ENCODE results near the gene PCDH15.
"Not testable (repeated sequence)": the region's sequence is repeated elsewhere in the genome, so short reads cannot be mapped to it uniquely, and the experiment has no call there.

PCDH15 gene

DNA sequence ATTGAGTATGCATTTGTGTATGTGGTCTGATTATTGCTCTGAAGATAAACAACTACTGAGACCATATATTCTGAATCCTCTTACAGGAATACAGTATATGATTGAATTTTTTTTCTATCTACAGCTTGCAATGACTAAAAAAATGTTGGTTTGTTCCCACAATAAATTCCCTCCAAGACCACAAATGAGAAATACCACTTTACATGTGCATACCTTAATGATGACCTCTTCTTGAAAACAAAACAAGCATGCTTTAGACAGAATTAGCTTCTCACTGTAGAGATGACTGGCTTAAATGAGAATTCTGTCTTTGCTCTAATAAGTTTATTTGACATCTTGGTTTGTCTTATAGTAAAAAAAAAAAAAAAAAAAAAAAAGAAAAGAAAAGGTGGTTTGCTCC lies 241.5 kb downstream of the PCDH15 start:
- TF ChIP-seq, protein P1, sequence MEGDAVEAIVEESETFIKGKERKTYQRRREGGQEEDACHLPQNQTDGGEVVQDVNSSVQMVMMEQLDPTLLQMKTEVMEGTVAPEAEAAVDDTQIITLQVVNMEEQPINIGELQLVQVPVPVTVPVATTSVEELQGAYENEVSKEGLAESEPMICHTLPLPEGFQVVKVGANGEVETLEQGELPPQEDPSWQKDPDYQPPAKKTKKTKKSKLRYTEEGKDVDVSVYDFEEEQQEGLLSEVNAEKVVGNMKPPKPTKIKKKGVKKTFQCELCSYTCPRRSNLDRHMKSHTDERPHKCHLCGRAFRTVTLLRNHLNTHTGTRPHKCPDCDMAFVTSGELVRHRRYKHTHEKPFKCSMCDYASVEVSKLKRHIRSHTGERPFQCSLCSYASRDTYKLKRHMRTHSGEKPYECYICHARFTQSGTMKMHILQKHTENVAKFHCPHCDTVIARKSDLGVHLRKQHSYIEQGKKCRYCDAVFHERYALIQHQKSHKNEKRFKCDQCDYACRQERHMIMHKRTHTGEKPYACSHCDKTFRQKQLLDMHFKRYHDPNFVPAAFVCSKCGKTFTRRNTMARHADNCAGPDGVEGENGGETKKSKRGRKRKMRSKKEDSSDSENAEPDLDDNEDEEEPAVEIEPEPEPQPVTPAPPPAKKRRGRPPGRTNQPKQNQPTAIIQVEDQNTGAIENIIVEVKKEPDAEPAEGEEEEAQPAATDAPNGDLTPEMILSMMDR (IDR thresholded peaks at IDR 0.05; ENCODE audit: insufficient read depth, low read length, poor library complexity, severe bottlenecking): no peak
- Histone ChIP-seq H3K36me3 (ENCODE audit: control insufficient read depth, insufficient read depth, low read length) (no peaks in the 10 kb centered on the region), H3K27me3 (replicated peaks; ENCODE audit: control insufficient read depth, insufficient read depth, low read length) (no peaks in the 10 kb centered on the region), H3K4me3 (replicated peaks; ENCODE audit: low read depth, low read length) (no peak overlapping the region)
- no peak for DNase-seq (ENCODE audit: extremely low read depth, insufficient read length)

DNA sequence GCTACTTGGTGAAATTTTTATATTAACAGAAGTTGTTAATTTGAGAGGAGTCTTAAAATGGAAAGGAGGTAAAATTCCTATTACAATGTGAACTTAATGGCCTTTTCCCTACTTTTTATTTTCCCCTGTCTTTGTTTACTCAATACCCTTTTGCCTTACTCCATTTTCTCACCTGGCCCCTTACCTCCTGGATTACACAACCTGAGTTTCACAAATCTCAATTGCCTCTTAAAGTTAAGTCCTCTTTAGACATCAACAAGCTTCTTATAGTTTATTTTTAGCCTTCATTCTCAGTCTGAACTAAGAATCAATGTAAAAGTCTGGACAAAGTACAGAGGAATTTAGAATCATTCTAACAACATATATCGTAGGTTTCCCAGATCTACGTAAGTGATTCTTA lies 247.0 kb downstream of the PCDH15 start:
- TF ChIP-seq, protein P1 (IDR thresholded peaks at IDR 0.05; ENCODE audit: insufficient read depth, low read length, poor library complexity, severe bottlenecking): no peak
- no peaks in the 10 kb centered on the region for H3K27me3 ChIP-seq (replicated peaks; ENCODE audit: control insufficient read depth, insufficient read depth, low read length)
- H3K4me3 ChIP-seq (replicated peaks; ENCODE audit: low read depth, low read length): no peak overlapping the region
- no peaks in the 10 kb centered on the region for H3K36me3 ChIP-seq (ENCODE audit: control insufficient read depth, insufficient read depth, low read length)
- DNase-seq (ENCODE audit: extremely low read depth, insufficient read length): no peak

DNA sequence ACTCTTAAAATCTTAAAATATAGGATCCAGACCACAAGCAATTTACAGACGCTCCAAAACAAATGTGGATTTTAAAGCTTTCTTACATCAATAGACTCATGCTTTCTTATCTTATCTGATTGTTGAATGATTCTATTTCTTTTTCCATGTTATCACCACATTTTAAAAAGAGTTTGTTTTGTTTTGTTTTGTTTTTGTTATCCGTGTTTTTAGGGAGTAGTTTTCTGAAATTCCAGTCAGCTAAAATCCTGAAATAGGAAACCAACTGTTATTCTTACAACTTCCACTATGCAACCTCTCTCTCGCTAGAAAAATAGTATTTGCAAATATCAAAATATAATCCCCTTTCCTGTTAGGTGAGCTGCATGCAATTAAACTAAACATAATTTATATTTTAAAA lies 251.0 kb downstream of the PCDH15 start:
- DNase-seq (ENCODE audit: extremely low read depth, insufficient read length): no peak
- H3K36me3 ChIP-seq (ENCODE audit: control insufficient read depth, insufficient read depth, low read length): no peaks in the 10 kb centered on the region
- H3K4me3 ChIP-seq (replicated peaks; ENCODE audit: low read depth, low read length): no peak overlapping the region
- no peaks in the 10 kb centered on the region for H3K27me3 ChIP-seq (replicated peaks; ENCODE audit: control insufficient read depth, insufficient read depth, low read length)
- TF ChIP-seq, protein P1 (IDR thresholded peaks at IDR 0.05; ENCODE audit: insufficient read depth, low read length, poor library complexity, severe bottlenecking): no peak

DNA sequence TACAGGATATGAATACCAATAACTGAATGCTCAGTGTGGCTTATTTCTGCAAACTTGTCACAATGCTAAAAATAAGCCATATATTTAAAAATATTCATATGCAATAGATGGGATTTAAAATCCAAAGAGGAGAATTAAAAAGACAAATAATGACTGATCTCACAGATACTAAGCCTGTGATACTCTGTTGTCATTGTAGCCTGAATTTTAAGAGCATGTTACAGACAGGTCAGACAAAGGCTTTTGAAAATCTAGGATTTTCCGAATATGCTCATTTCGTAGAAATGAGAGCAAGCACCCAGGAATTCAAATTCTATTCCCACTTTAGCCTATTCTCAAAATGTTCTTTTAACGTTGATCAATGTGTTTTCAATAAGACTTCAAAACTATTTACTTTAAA lies 269.7 kb downstream of the PCDH15 start:
- Histone ChIP-seq H3K4me3 (replicated peaks; ENCODE audit: low read depth, low read length) (no peak overlapping the region), H3K27me3 (replicated peaks; ENCODE audit: control insufficient read depth, insufficient read depth, low read length) (no peaks in the 10 kb centered on the region), H3K36me3 (ENCODE audit: control insufficient read depth, insufficient read depth, low read length) (no peaks in the 10 kb centered on the region)
- no peak for DNase-seq (ENCODE audit: extremely low read depth, insufficient read length)
- TF ChIP-seq, protein P1 (IDR thresholded peaks at IDR 0.05; ENCODE audit: insufficient read depth, low read length, poor library complexity, severe bottlenecking): no peak

DNA sequence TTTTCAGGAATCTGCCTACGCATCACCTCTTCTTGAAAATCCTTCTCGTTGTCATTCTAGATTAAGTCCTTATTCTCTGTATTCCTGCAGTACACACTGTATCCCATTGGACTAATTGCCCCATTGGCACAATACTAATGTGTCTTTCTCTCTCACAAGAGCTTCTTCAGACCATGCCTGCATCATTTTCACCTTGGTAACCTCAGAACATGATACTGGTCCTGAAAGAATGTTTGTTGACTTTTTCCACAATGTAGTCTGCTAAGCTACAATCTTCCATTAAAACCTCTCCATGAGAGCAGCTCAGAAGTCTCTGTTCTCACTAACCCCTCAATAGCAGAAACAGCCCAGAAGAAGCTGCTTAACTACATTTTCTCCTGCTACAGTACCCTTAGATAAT lies 270.7 kb downstream of the PCDH15 start:
- no peaks in the 10 kb centered on the region for H3K36me3 ChIP-seq (ENCODE audit: control insufficient read depth, insufficient read depth, low read length)
- H3K27me3 ChIP-seq (replicated peaks; ENCODE audit: control insufficient read depth, insufficient read depth, low read length): no peaks in the 10 kb centered on the region
- TF ChIP-seq, protein P1 (IDR thresholded peaks at IDR 0.05; ENCODE audit: insufficient read depth, low read length, poor library complexity, severe bottlenecking): no peak
- DNase-seq (ENCODE audit: extremely low read depth, insufficient read length): no peak
- H3K4me3 ChIP-seq (replicated peaks; ENCODE audit: low read depth, low read length): no peak overlapping the region

DNA sequence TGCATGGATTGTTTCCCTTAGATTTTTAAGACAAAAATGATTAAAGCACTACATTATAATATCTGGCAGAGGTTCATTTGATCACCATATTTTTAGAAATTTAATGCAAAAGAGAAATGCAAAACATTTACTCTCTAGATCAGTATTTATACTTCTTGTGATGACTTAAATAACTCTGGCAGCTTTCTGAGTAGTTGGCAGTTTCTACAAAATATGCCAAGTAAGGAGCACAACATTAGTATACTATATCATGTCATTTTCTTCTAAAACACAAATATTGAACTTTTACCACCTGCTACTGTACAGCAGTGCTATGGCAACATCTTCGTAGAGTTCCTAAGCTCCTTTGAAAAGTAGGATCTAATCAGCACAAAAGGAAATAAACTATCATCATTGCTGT lies 275.2 kb downstream of the PCDH15 start:
- no peak for DNase-seq (ENCODE audit: extremely low read depth, insufficient read length)
- no peak overlapping the region for H3K4me3 ChIP-seq (replicated peaks; ENCODE audit: low read depth, low read length)
- H3K36me3 ChIP-seq (ENCODE audit: control insufficient read depth, insufficient read depth, low read length): no peaks in the 10 kb centered on the region
- TF ChIP-seq, protein P1 (IDR thresholded peaks at IDR 0.05; ENCODE audit: insufficient read depth, low read length, poor library complexity, severe bottlenecking): no peak
- no peaks in the 10 kb centered on the region for H3K27me3 ChIP-seq (replicated peaks; ENCODE audit: control insufficient read depth, insufficient read depth, low read length)

DNA sequence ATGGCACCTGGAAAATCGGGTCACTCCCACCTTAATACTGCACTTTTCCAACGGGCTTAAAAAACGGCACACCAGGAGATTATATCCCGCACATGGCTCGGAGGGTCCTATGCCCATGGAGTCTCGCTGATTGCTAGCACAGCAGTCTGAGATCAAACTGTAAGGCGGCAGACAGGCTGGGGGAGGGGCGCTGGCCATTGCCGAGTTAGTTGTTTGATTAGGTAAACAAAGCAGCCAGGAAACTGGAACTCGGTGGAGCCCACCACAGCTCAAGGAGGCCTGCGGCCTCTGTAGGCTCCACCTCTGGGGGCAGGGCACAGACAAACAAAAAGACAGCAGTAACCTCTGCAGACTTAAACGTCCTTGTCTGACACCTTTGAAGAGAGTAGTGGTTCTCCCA lies 285.8 kb downstream of the PCDH15 start:
- not testable (repeated sequence) for DNase-seq (ENCODE audit: extremely low read depth, insufficient read length)

More for the DNA sequence above, 285.8 kb downstream of the PCDH15 start:
- H3K36me3 ChIP-seq (ENCODE audit: control insufficient read depth, insufficient read depth, low read length); H3K27me3 ChIP-seq (replicated peaks; ENCODE audit: control insufficient read depth, insufficient read depth, low read length); H3K4me3 ChIP-seq (replicated peaks; ENCODE audit: low read depth, low read length): not testable (repeated sequence)

Measured in GM06990 (cell line).